Measurements from ENCODE around the gene DNAJC10.
"Not testable (repeated sequence)": the region's sequence is repeated elsewhere in the genome, so short reads cannot be mapped to it uniquely, and the experiment has no call there.

Gene DNAJC10

GRCh38 chr2:182726473-182726872 is 10.4 kb downstream of the DNAJC10 start:
- DNase-seq (ENCODE audit: low read depth in 3 of 3): no peak

DNA sequence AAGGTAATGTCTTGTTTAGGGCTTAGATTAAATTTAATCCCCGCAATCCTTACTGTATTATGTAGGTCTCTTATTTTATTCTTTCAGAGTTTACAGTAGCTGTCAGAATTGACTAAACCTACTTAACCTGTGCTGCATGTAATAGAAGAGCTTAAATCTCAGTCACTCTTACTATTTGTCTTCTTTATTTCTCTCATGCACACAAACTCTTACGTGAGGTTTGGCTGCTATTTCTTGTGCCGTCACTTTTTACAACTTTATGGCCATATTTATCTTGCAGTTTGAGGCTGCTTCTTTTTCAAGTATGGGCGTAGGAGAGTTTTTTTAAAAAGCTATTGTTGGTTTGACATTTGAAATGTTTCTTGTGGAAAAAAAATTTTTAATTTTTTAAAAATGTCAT is 12.0 kb downstream of the DNAJC10 start:
- DNase-seq (ENCODE audit: low read depth in 3 of 3): no peak

GRCh38 chr2:182729710-182730339 is 13.8 kb downstream of the DNAJC10 start:
- DNase-seq (ENCODE audit: low read depth in 3 of 3): no peak

GRCh38 chr2:182730486-182730885 is 14.4 kb downstream of the DNAJC10 start:
- DNase-seq (ENCODE audit: low read depth in 3 of 3): no peak

GRCh38 chr2:182732736-182733135 is 16.7 kb downstream of the DNAJC10 start:
- DNase-seq (ENCODE audit: low read depth in 3 of 3): no peak

DNA sequence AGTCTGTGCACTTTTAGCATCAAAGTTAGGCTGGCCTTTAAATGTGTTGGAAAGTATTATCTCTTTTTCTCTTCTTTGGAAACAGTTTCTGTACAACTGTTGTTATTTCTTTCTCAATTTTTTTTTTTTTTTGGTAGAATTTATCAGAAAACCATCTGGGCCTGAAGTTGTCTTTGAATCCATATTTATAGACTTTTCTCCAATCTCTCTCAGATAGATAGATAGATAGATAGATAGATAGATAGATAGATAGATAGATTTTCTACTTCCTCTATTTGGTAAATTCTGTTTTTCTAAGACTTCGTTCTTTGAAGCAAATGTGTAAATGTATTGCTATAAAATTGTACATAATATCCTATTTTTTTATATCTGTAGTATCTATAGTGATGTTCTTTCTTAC is 17.5 kb downstream of the DNAJC10 start:
- no peak for DNase-seq (ENCODE audit: low read depth in 3 of 3)

DNA sequence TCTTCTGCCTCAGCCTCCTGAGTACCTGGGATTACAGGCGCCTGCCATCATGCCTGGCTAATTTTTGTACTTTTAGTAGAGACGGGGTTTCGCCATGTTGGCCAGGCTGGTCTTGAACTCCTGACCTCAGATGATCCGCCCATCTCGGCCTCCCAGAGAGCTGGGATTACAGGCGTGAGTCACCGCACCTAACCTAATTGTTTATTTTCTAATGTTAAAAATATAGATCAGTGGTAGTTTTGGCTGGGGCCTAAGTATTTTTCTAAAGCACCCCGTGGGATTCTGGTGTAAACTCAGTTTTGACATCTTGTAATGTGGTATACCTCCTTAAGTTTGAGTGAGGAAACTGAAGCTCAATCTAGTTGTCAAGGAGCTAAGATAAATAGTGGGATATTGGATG is 20.8 kb downstream of the DNAJC10 start:
- not testable (repeated sequence) for DNase-seq (ENCODE audit: low read depth in 3 of 3)

DNA sequence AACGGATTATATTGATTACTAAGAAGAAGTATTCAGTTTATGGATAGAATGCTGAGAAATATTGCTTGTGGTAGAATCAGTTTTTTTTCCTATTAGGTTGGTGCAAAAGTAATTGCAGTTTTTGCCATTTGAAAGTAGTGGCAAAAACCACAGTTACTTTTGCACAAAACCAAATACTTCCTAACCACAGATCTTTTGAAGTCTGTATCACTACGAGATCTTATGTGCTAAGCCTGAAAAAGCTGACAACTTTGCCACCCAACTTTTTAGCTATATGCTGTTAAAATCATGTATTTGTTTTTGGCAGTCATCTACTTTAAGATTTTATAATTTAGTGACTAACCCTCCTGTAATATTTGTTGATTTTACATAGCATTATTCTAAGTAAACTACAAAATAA is 24.6 kb downstream of the DNAJC10 start:
- no peak for DNase-seq (ENCODE audit: low read depth in 3 of 3)

GRCh38 chr2:182741620-182742019 is 25.6 kb downstream of the DNAJC10 start:
- DNase-seq (ENCODE audit: low read depth in 3 of 3): no peak

- no peak for DNase-seq (ENCODE audit: low read depth in 3 of 3)
Observed at GRCh38 chr2:182744490-182744889, 28.4 kb downstream of the DNAJC10 start.

GRCh38 chr2:182745061-182745460 is 29.0 kb downstream of the DNAJC10 start:
- no peak for DNase-seq (ENCODE audit: low read depth in 3 of 3)

- not testable (repeated sequence) for DNase-seq (ENCODE audit: low read depth in 3 of 3)
Observed at GRCh38 chr2:182745894-182746293, 29.8 kb downstream of the DNAJC10 start.

DNA sequence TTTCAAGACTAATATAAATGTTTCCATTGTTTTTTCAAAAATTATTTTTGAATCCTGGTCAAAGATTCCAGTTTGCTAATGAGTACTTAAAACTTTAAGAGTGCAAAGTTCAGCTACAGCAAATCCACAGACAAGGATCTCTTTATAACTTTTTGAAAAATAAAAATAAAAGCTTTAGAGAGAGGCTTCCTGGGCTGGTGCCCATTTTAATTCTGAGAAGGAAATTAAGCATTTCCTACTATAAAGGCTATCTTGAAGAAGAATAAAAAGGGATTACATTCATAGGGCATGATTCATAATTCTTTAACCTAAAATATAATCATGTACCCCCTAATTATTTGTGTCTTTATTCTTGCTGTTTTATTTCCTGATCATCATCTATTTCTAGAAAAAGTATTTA is 38.2 kb downstream of the DNAJC10 start:
- no peak for DNase-seq (ENCODE audit: low read depth in 3 of 3)

DNA sequence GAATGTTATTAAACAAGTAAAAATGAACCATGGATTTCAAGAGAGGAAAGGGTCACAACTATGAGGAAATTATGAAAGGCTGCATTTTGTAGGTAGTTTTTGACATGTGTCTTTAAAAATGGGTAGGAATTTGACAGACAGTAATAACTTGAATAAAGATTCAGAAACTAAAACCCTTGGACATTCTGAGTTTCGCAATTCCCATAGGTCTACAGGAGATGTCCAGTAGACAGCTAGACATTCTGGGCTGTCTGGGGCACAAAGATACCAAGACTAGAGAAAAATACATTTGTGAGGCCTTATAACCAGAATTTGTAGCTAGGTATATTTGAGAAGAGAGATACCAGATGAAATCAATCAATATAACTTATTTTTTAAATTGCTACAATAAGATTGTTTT is 42.3 kb downstream of the DNAJC10 start:
- DNase-seq (ENCODE audit: low read depth in 3 of 3): no peak

DNA sequence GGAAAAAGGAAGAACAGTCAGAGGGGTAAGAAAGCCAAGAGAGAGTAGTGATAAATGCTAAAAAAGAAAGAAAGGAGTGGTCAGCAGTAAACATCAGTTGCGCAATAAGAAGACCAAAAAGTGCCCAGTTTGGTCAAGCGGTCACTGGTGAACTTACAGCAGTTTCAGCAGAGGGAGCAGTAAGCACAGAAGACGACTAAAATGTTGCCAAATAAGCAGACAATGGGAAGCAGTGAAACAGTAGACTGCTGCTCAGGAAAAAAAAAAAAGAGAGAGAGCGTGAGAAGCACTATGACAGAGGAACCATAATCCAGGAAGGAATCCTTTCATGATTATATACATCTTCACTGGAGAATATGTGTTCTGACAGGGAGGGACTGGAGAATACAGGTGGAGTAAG is 45.8 kb downstream of the DNAJC10 start:
- no peak for DNase-seq (ENCODE audit: low read depth in 3 of 3)

DNA sequence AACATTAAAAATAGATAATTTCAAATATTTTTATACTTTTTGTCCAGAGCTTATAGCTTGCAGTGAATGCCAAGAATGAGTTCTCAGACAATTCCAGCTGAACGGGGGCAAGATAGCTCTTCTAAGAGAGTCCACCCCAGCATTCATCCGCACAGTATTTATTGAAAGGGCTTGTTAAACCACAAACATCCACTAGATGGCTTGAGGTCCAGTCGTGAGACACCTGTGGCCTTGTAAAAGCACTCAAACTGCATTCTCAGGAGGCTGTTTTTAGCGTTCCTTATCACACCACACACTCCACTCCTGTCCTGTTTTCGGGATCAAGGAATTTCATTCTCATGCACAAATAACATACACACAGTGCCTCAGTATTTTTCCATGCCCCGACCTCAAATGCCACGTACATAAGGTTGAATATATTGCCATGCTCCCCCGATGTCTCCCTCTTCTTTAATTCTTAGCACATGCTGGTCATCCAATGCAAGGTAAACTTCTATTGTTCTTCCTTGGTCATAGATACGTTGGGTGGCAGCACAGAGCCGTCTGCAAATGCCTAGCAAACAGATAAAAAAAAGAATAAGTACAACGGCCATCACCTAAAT is 47.4 kb downstream of the DNAJC10 start:
- no peak for DNase-seq (ENCODE audit: low read depth in 3 of 3)

DNA sequence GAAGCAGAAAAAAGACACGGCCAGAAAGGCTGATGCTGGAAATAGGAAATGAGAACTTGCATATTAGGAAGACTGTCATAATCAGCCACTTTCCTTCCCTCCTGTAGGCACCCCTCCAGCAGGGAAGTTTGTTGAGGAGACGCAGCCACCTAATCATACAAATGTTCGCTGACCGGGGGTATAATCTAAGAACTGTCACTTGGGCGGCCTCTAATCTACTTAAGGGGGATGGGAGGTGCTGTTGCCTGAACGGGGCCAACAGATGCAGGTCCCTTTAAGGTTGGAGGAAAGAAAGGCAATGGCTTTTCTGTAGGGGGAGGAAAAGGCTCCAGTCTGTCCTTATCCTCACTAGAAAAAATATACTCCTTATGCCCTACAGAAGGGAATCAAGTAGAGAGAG is 50.6 kb downstream of the DNAJC10 start:
- DNase-seq (ENCODE audit: low read depth in 3 of 3): no peak

DNA sequence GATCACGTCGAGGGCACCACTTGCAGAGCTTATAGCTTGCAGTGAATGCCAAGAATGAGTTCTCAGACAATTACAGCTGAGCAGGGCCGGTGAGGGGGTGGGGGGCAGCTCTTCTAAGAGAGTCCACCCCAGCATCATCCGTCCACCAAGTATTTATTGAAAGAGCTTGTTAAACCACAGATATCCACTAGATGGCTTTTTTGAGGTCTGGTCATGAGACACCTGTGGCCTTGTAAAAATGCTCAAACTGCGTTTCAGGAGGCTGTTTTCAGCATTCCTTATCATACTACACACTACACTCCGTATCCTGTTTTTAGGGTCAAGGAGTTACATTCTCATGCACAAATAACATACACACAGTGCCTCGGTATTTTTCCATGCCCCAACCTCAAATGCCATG is 51.5 kb downstream of the DNAJC10 start:
- no peak for DNase-seq (ENCODE audit: low read depth in 3 of 3)

DNA sequence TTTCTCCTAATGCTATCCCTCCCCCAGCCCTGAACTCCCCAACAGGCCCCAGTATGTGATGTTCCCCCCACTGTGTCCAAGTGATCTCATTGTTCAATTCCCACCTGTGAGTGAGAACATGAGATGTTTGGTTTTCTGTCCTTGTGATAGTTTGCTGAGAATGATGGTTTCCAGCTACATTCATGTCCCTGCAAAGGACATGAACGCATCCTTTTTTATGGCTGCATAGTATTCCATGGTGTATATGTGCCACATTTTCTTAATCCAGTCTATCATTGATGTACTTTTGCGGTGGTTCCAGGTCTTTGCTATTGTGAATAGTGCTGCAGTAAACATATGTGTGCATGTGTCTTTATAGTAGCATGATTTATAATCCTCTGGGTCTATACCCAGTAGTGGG is 52.9 kb downstream of the DNAJC10 start:
- DNase-seq (ENCODE audit: low read depth in 3 of 3): not testable (repeated sequence)

GRCh38 chr2:182779323-182779722 is 63.3 kb downstream of the DNAJC10 start:
- no peak for DNase-seq (ENCODE audit: low read depth in 3 of 3)

- DNase-seq (ENCODE audit: low read depth in 3 of 3): not testable (repeated sequence)
Observed at GRCh38 chr2:182781099-182781498, 65.0 kb downstream of the DNAJC10 start.

DNA sequence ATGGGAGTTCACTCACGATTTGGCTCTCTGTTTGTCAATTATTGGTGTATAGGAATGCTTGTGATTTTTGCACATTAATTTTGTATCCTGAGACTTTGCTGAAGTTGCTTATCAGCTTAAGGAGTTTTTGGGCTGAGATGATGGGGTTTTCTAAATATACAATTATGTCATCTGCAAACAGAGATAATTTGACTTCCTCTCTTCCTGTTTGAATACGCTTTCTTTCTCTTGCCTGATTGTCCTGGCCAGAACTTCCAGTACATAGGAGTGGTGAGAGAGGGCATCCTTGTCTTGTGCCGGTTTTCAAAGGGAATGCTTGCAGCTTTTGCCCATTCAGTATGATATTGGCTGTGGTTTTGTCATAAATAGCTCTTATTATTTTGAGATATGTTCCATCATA is 66.6 kb downstream of the DNAJC10 start:
- DNase-seq (ENCODE audit: low read depth in 3 of 3): not testable (repeated sequence)

- DNase-seq (ENCODE audit: low read depth in 3 of 3): no peak
Observed at GRCh38 chr2:182784058-182784706, 68.1 kb downstream of the DNAJC10 start.

All from stimulated activated CD4-positive, alpha-beta T cell treated with anti-CD3 and anti-CD28 coated beads, TNF-alpha, amount 100 ng/mL, for 48 hours (primary cell).